ENCODE results near the gene GRHL1.

The GRHL1 gene

DNA sequence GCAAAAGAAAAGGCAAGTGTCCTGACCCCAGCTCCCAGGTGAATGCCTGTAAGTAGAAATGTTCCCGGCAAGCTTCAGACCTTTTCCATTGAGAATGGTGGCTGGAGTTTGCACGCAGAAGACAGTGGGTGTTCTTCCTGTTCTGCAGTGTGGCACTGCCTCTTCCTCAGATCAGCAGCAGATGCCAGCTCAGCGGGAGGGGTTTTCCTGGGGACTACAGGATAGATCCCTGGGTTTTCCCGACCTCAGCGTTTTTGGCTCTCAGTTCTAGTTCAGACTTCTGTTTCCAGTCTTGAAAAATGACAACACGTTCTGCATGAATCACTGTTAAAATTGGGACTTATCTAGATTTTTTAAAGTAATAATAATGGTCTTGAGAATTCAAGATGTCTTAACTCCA, 39.2 kb downstream of the GRHL1 start:
- Histone ChIP-seq H3K27me3 (ENCODE audit: control insufficient read depth, insufficient read depth, low read length) (no peaks in the 10 kb centered on the region), H3K36me3 (ENCODE audit: control insufficient read depth, low read depth, low read length) (no peaks in the 10 kb centered on the region), H3K9me3 (ENCODE audit: control insufficient read depth, low read depth, low read length) (no peaks in the 10 kb centered on the region), H3K9ac (ENCODE audit: low read length) (no peak overlapping the region), H3K4me3 (ENCODE audit: low read length) (no peak overlapping the region), H3K27ac (ENCODE audit: low read length) (no peak overlapping the region), H3K4me1 (ENCODE audit: control insufficient read depth, low read depth, low read length) (no peaks in the 10 kb centered on the region)

- Histone ChIP-seq H3K27me3 (ENCODE audit: control insufficient read depth, insufficient read depth, low read length) (no peaks in the 10 kb centered on the region), H3K9ac (ENCODE audit: low read length) (no peak overlapping the region), H3K9me3 (ENCODE audit: control insufficient read depth, low read depth, low read length) (no peaks in the 10 kb centered on the region), H3K4me1 (ENCODE audit: control insufficient read depth, low read depth, low read length) (no peaks in the 10 kb centered on the region), H3K4me3 (ENCODE audit: low read length) (no peak overlapping the region), H3K36me3 (ENCODE audit: control insufficient read depth, low read depth, low read length) (no peaks in the 10 kb centered on the region), H3K27ac (ENCODE audit: low read length) (no peak overlapping the region)
These were observed 39.7 kb downstream of the GRHL1 start for GRCh38 chr2:9991221-9991620.

DNA sequence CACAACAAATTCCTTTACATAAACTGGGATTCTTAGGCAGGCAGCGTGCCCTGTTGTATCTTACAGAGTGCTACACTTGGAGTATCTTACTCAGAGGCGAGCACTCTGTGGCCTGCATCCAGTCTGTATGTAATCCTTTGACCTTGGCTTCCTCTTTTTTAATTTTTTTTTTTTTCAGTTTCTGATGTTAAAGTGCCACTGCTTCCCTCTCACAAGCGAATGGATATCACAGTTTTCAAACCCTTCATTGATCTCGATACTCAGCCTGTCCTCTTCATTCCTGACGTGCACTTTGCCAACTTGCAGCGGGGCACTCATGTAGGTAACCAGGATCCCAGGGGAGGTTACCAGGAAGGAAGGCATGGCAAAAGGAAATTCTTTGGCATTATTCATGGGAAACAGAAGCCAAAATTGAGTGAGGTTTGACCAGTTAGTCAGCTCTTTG, 40.4 kb downstream of the GRHL1 start:
- Histone ChIP-seq H3K4me3 (ENCODE audit: low read length) (no peak overlapping the region), H3K36me3 (ENCODE audit: control insufficient read depth, low read depth, low read length) (no peaks in the 10 kb centered on the region), H3K4me1 (ENCODE audit: control insufficient read depth, low read depth, low read length) (no peaks in the 10 kb centered on the region), H3K27ac (ENCODE audit: low read length) (no peak overlapping the region), H3K9me3 (ENCODE audit: control insufficient read depth, low read depth, low read length) (no peaks in the 10 kb centered on the region), H3K9ac (ENCODE audit: low read length) (no peak overlapping the region), H3K27me3 (ENCODE audit: control insufficient read depth, insufficient read depth, low read length) (no peaks in the 10 kb centered on the region)

DNA sequence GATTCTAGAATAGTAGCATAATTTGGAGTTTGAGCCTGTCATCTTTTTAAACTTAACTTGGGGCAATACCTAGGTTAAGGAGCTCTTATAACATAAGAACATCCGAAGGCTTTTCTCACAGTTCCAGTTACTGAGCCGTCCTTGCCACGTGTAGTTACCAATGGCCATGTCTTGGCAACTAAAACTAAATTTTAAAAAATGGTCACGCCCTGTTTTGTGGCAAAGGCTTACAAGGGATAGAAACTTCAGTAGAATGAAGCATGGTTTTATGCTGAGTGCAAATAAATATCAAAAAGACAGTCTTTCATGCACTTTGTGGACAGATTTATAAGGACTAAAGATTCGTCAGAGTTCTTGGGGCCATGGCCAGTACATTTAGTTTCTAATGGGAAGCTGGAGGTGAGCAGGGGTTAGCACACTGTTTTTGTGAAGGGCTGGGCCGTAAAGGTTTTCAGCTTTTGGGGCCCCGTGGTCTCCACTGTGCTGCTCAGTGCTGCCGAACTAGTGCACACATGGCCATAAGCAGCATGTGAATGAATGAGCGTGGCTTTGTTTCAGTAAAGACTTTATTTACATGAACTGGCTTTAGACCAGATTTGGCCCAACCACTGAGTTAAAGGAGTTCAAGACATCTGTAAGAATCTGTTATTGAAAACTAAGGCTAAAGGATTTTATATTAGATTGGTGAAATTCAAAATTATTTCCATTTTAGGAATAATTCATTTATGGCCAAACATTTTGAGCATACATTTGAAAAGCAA, 41.1 kb downstream of the GRHL1 start:
- no peak overlapping the region for H3K9ac ChIP-seq (ENCODE audit: low read length)
- H3K27ac ChIP-seq (ENCODE audit: low read length), result no peak overlapping the region
- no peak overlapping the region for H3K4me3 ChIP-seq (ENCODE audit: low read length)
- H3K4me1 ChIP-seq (ENCODE audit: control insufficient read depth, low read depth, low read length), result no peaks in the 10 kb centered on the region
- no peaks in the 10 kb centered on the region for H3K27me3 ChIP-seq (ENCODE audit: control insufficient read depth, insufficient read depth, low read length)
- H3K36me3 ChIP-seq (ENCODE audit: control insufficient read depth, low read depth, low read length), result no peaks in the 10 kb centered on the region
- H3K9me3 ChIP-seq (ENCODE audit: control insufficient read depth, low read depth, low read length), result no peaks in the 10 kb centered on the region

- Histone ChIP-seq H3K9ac (ENCODE audit: low read length) (no peak overlapping the region), H3K36me3 (ENCODE audit: control insufficient read depth, low read depth, low read length) (no peaks in the 10 kb centered on the region), H3K4me3 (ENCODE audit: low read length) (no peak overlapping the region)
These were observed 42.1 kb downstream of the GRHL1 start for GRCh38 chr2:9993488-9994165.

DNA sequence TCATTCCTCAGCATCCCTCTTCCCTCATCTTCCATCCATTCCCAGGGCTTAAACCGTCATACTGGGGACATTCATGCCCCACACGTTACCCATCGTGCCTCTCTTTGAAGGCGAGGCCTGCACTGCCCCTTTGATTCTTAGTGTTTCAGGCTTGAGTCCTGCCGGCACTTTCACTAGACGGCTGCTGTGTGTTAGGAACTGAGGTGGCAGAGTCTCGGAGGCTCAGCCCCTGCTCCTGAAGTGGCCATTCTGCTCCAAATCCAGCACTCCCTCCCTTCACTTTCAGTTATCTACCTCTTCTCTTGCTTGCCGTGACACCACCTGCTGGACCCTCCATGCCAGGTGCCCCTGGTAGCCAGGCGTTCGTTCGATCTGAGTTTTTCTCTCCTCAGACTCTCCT, 43.0 kb downstream of the GRHL1 start:
- Histone ChIP-seq H3K27ac (ENCODE audit: low read length) (no peak overlapping the region), H3K4me3 (ENCODE audit: low read length) (no peak overlapping the region), H3K9ac (ENCODE audit: low read length) (no peak overlapping the region), H3K4me1 (ENCODE audit: control insufficient read depth, low read depth, low read length) (no peaks in the 10 kb centered on the region), H3K27me3 (ENCODE audit: control insufficient read depth, insufficient read depth, low read length) (no peaks in the 10 kb centered on the region), H3K9me3 (ENCODE audit: control insufficient read depth, low read depth, low read length) (no peaks in the 10 kb centered on the region), H3K36me3 (ENCODE audit: control insufficient read depth, low read depth, low read length) (no peaks in the 10 kb centered on the region)

More at GRCh38 chr2:9993488-9994165, 42.1 kb downstream of the GRHL1 start:
- H3K27me3 ChIP-seq (ENCODE audit: control insufficient read depth, insufficient read depth, low read length), result no peaks in the 10 kb centered on the region
- H3K9me3 ChIP-seq (ENCODE audit: control insufficient read depth, low read depth, low read length), result no peaks in the 10 kb centered on the region
- no peak overlapping the region for H3K27ac ChIP-seq (ENCODE audit: low read length)
- H3K4me1 ChIP-seq (ENCODE audit: control insufficient read depth, low read depth, low read length), result no peaks in the 10 kb centered on the region

- Histone ChIP-seq H3K36me3 (ENCODE audit: control insufficient read depth, low read depth, low read length) (no peaks in the 10 kb centered on the region), H3K9ac (ENCODE audit: low read length) (no peak overlapping the region), H3K4me3 (ENCODE audit: low read length) (no peak overlapping the region), H3K9me3 (ENCODE audit: control insufficient read depth, low read depth, low read length) (no peaks in the 10 kb centered on the region), H3K27ac (ENCODE audit: low read length) (no peak overlapping the region), H3K27me3 (ENCODE audit: control insufficient read depth, insufficient read depth, low read length) (no peaks in the 10 kb centered on the region), H3K4me1 (ENCODE audit: control insufficient read depth, low read depth, low read length) (no peaks in the 10 kb centered on the region)
These were observed 43.6 kb downstream of the GRHL1 start for GRCh38 chr2:9995059-9995458.

GRCh38 chr2:9996321-9996720, 44.8 kb downstream of the GRHL1 start:
- H3K9ac ChIP-seq (ENCODE audit: low read length), result no peak overlapping the region
- no peak overlapping the region for H3K4me3 ChIP-seq (ENCODE audit: low read length)
- H3K4me1 ChIP-seq (ENCODE audit: control insufficient read depth, low read depth, low read length), result no peaks in the 10 kb centered on the region
- no peaks in the 10 kb centered on the region for H3K9me3 ChIP-seq (ENCODE audit: control insufficient read depth, low read depth, low read length)
- no peak overlapping the region for H3K27ac ChIP-seq (ENCODE audit: low read length)
- no peaks in the 10 kb centered on the region for H3K27me3 ChIP-seq (ENCODE audit: control insufficient read depth, insufficient read depth, low read length)
- H3K36me3 ChIP-seq (ENCODE audit: control insufficient read depth, low read depth, low read length), result no peaks in the 10 kb centered on the region

DNA sequence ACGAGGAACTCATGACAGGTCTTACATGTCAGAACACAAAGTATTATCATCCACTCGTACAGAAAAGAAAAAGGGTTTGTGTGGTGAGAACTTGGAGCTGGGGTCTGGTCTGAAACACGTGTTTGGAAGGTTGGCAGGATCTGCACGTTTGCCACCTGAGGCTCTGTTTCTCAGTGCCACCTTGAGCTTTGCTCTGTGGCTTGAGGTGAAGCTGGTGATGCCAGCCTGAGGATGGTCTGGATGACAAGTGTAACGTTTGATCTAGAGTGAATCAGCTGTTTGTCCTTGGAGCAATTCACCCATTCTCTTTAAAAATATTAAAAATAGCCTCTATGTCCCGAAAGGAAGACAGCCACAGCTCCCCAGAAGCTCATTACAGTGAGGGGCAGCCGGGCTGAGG, 46.4 kb downstream of the GRHL1 start:
- Histone ChIP-seq H3K4me3 (ENCODE audit: low read length) (no peak overlapping the region), H3K27ac (ENCODE audit: low read length) (no peak overlapping the region), H3K9ac (ENCODE audit: low read length) (no peak overlapping the region), H3K27me3 (ENCODE audit: control insufficient read depth, insufficient read depth, low read length) (no peaks in the 10 kb centered on the region), H3K4me1 (ENCODE audit: control insufficient read depth, low read depth, low read length) (no peaks in the 10 kb centered on the region), H3K9me3 (ENCODE audit: control insufficient read depth, low read depth, low read length) (no peaks in the 10 kb centered on the region), H3K36me3 (ENCODE audit: control insufficient read depth, low read depth, low read length) (no peaks in the 10 kb centered on the region)

DNA sequence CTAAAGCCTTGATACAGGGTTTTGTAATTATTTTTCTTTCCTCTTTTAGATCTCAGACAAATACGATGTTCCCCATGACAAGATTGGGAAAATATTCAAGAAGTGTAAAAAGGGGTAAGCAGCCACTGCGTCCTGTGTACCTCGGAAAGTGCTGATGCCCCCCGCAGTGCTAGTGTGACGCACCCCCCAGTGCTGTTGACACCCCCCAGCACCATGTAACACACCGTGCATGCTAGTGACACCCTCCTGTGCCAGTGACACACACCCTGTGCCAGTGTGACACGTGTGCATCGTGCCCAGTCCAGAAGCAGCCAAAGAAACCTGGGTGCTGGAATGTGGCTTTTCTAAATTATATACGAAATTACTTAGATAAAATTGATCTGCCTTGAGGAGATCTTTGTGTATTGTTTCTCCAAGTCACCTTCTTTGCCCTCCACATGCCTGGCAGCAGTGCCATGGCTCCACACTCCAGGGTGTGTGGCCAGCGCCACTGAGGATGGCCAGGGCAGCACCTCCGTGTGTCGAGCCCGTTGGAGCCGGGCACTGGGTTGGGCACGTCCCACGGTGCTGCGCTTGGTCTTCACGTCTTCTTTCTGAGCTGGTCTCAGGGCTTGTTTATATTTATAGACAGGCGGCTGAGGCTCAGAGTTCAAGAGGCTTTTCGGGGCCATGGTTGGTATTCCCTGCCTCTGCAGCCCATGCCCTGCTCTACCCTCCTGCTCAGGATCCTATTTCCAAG, 47.6 kb downstream of the GRHL1 start:
- no peak overlapping the region for H3K27ac ChIP-seq (ENCODE audit: low read length)
- no peaks in the 10 kb centered on the region for H3K9me3 ChIP-seq (ENCODE audit: control insufficient read depth, low read depth, low read length)
- no peaks in the 10 kb centered on the region for H3K27me3 ChIP-seq (ENCODE audit: control insufficient read depth, insufficient read depth, low read length)
- H3K4me1 ChIP-seq (ENCODE audit: control insufficient read depth, low read depth, low read length), result no peaks in the 10 kb centered on the region
- no peak overlapping the region for H3K9ac ChIP-seq (ENCODE audit: low read length)
- H3K4me3 ChIP-seq (ENCODE audit: low read length), result no peak overlapping the region
- H3K36me3 ChIP-seq (ENCODE audit: control insufficient read depth, low read depth, low read length), result no peaks in the 10 kb centered on the region

GRCh38 chr2:9999693-10000092, 48.2 kb downstream of the GRHL1 start:
- Histone ChIP-seq H3K9me3 (ENCODE audit: control insufficient read depth, low read depth, low read length) (no peaks in the 10 kb centered on the region), H3K36me3 (ENCODE audit: control insufficient read depth, low read depth, low read length) (no peaks in the 10 kb centered on the region)

More at GRCh38 chr2:9999693-10000092, 48.2 kb downstream of the GRHL1 start:
- no peak overlapping the region for H3K9ac ChIP-seq (ENCODE audit: low read length)
- no peak overlapping the region for H3K4me3 ChIP-seq (ENCODE audit: low read length)
- no peaks in the 10 kb centered on the region for H3K27me3 ChIP-seq (ENCODE audit: control insufficient read depth, insufficient read depth, low read length)
- H3K4me1 ChIP-seq (ENCODE audit: control insufficient read depth, low read depth, low read length), result no peaks in the 10 kb centered on the region
- H3K27ac ChIP-seq (ENCODE audit: low read length), result no peak overlapping the region
